ENCODE data around the gene TTC8.
"Not testable (repeated sequence)": the region's sequence is repeated elsewhere in the genome, so short reads cannot be mapped to it uniquely, and the experiment has no call there.

TTC8 gene

GRCh38 chr14:88824314-88825077 is at the start of gene TTC8:
Gene TTC8 (plus strand): TSS chr14:88824651. CDS start chr14:88824708, 57 bp downstream.
- peak; percentile 80 to 91 for DNase-seq

- no peak for DNase-seq
Measured at GRCh38 chr14:88775532-88775931, 48.9 kb upstream of the TTC8 start.

- no peak for DNase-seq
Measured at GRCh38 chr14:88785911-88786310, 38.5 kb upstream of the TTC8 start.

GRCh38 chr14:88786715-88787114 is 37.7 kb upstream of the TTC8 start:
- no peak for DNase-seq

GRCh38 chr14:88789573-88789972 is 34.9 kb upstream of the TTC8 start:
- not testable (repeated sequence) for DNase-seq

- no peak for DNase-seq
Measured at GRCh38 chr14:88790501-88791251, 33.8 kb upstream of the TTC8 start.

- no peak for DNase-seq
Measured at GRCh38 chr14:88791252-88791621, 33.2 kb upstream of the TTC8 start.

- DNase-seq = peak in 1 of 2 experiments; percentile 65
Measured at GRCh38 chr14:88791629-88792472, 32.6 kb upstream of the TTC8 start.

GRCh38 chr14:88792473-88793258 is 31.8 kb upstream of the TTC8 start, which contains the start of gene EML5:
Gene EML5 (minus strand): TSS chr14:88792953. CDS start chr14:88792503, 450 bp downstream.
- DNase-seq = peak; percentile 42 to 88

- no peak for DNase-seq
Measured at GRCh38 chr14:88793259-88793625, 31.2 kb upstream of the TTC8 start.

GRCh38 chr14:88798156-88798555 is 26.3 kb upstream of the TTC8 start:
- peak in 1 of 2 experiments; percentile 20 for DNase-seq

GRCh38 chr14:88799522-88799921 is 24.9 kb upstream of the TTC8 start:
- no peak for DNase-seq

GRCh38 chr14:88802596-88802995 is 21.9 kb upstream of the TTC8 start:
- no peak for DNase-seq

- no peak for DNase-seq
Measured at GRCh38 chr14:88804035-88804434, 20.4 kb upstream of the TTC8 start.

GRCh38 chr14:88804477-88804876 is 20.0 kb upstream of the TTC8 start:
- no peak for DNase-seq

GRCh38 chr14:88808359-88808758 is 16.1 kb upstream of the TTC8 start:
- DNase-seq = no peak

- no peak for DNase-seq
Measured at GRCh38 chr14:88815980-88816379, 8.5 kb upstream of the TTC8 start.

GRCh38 chr14:88818018-88818417 is 6.4 kb upstream of the TTC8 start:
- DNase-seq = no peak

- DNase-seq = not testable (repeated sequence)
Measured at GRCh38 chr14:88819674-88820073, 4.8 kb upstream of the TTC8 start.

GRCh38 chr14:88821378-88821777 is 3.1 kb upstream of the TTC8 start:
- DNase-seq = no peak

- no peak for DNase-seq
Measured at GRCh38 chr14:88821888-88822287, 2.6 kb upstream of the TTC8 start.

GRCh38 chr14:88823968-88824313 is 510 bp upstream of the TTC8 start:
- no peak for DNase-seq

- DNase-seq = peak; percentile 33 to 36
Measured at GRCh38 chr14:88825078-88825458, 617 bp downstream of the TTC8 start.

Measured in NCI-H526 (cell line).